MM.1S (cell line): ENCODE data around the gene ZNF490.

Experiments used
- CTCF ChIP-seq: fragments of 300-600 bp; sonication (generic); IDR thresholded peaks from 2 replicates; pipeline ENCODE4 v1.5.1; 2016; ENCODE audit warnings: antibody characterized with exemption, low read length, mixed read lengths
- EZH2 ChIP-seq: fragments of 300-600 bp; sonication (generic); optimal IDR thresholded peaks from 2 replicates; pipeline ENCODE3; 2017; ENCODE audit warnings: low read depth, mild to moderate bottlenecking, antibody characterized with exemption, low read length, mixed read lengths

- TF ChIP-seq EZH2 (no peak), CTCF (no peak)
Observed at GRCh38 chr19:12597594-12597993, 13.0 kb downstream of the ZNF490 start.
